GM20431 (cell line): ENCODE results near the gene PPP2R2B.

Experiments used
- in situ Hi-C: fragments of 300-500 bp; cut with MseI, MboI; formaldehyde crosslinking; loops from one replicate; pipeline ENCODE4 v1.15.0; 2020; ENCODE audit warnings: low sequenced_read_pairs; ENCODE audit not compliant: unreplicated experiment

The PPP2R2B gene

DNA sequence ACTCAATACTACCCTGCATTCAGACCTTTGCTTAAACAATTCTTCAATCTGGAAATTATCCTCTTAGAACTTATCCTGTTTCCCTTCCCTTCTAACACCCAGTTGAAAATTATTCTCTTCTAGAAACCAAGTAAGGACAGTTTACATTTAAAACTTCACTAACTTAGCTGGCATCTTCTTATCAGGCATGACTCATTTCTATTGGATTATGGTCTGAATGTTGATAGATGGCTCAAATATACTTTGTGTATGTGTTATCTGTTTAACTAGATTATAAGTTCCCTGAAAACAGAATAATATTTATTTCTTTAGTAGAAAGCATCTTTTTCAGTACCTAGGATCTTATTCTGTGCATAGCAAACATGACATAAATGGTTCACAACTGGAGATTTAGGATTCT, 161.9 kb downstream of the PPP2R2B start:
- in situ Hi-C loops, result no loop called here

DNA sequence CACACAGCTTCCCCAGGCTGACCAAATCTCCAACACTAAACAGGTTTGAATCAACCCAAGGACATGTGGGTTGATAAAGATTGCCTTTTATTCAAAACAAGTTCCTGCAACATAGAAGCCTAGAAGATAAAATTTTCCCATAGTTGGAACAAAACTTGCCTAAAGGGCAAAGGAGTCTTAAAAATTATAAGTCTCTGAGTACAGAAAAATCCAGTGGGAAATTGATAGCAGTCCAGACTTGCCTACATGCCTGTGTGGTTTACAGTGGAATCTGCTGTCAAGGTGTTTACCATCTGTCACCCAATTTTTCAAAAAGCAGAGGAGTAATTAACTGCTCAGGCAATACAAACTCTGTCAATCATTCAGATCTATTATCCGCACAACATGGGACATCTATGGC, 168.2 kb downstream of the PPP2R2B start:
- in situ Hi-C loops, result no loop called here

DNA sequence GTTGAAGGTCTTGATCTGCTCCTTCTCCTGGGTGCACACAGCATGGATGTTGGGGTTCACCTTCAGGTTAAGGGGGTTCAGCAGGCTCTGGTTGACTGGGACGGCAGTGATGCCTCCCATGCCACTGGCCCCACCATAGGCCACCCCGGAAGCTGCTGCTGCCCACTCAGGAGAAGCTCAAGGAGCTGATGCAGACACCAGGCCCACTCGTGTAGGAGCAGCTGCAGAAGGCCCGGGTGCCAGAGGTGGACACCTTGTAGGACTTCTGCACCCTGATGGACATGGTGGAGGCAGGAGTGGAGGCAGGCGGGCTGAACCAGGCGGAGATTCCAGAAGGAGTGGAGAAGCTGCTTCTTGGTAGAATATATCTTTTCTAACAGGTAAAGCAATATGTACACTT, 171.2 kb downstream of the PPP2R2B start:
- in situ Hi-C loops, result no loop called here

DNA sequence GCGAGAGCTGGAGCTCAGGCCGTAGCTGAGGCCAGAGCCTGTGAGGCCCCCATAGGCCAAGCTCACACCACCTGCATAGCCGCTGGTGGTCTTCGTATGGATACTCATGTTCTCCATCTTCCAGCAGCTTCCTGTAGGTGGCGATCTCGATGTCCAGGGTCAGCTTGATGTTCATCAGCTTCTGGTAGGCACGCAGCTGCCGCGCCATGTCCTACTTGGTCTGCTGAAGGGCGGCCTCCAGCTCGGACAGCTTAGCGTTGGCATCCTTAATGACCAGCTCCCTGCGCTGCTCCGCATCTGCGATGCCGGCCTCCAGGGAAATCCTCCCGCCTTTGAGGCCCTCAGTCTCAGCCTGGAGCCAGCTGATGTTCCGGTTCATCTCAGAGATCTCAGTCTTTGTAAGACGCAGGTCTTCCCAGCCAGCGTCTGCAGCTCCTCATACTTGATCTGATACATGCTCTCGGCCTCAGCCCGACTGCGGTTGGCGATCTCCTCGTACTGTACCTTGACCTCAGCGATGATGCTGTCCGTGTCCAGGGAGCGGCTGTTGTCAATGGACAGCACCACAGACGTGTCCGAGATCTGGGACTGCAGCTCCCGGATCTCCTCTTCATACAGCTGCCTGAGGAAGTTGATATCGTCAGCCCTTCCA, 172.1 kb downstream of the PPP2R2B start:
- in situ Hi-C loops, result no loop called here

DNA sequence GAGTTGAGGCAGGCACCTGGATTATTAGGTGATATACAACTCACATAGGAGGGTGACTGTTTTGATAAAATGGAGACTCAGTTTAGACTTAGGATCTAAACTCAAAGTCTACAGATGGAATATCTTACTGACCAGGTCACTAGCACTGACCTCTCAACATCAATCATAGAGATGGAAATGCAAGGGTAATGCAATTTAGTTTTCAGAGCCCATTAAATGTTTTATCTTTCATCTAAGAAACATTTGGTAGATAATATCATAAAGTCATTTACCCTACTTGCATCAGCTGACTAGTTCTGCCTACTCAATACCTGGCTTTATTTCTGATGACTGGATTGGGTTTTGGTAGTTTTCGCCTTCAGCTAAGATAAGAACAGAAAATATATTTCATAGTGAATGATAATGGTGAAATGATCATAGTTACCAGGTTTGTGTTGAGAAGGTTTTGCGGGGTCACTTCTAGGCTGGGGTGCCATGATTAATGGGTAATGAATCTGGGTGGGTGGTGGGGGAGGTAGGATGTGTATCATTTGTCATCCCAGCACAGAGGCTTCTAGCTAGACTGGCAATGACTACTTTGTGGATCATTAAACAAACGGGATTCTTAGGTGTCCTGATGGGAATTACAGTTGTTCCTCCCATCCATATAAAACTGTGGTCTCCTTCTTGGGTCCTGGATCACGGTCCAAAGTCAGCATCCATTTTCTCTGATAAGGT, 173.4 kb downstream of the PPP2R2B start:
- in situ Hi-C loops, result no loop called here

DNA sequence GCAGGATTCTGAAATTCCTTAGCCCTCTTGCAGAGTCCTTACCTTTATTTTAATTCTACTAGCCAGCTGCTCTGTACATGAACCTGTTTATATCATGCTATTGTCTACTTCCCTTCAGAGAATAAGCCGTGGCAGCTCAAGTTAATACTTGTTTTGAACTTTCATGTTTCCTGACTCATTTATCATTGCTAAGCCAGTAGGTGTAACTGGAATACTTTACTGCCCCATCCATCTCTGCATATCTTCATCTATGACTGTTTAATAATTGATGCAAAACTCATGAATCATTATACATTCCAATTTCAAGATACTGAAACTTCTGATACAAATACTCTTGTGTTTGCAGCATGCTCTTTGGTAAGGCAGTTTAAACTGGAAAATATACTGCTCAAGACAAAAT, 174.7 kb downstream of the PPP2R2B start:
- in situ Hi-C loops, result no loop called here

DNA sequence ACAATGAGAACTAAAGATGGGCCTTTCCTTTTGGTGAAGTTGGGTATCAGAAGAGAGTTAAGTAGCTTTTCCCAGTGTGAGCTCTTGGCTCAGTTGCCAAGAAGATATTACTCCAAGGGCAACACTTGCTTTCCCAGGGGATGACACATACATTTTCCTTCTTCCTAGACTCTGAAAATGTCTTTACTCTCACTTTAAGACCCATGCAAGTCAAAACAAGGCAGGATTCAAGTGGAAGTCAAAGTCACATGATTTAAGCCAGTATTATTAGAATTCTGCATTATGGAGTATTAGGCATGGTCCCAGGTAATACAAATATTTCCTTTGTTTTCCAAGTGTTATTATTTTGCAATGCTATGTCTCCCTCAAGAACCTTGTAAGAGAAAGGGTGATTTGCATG, 175.1 kb downstream of the PPP2R2B start:
- in situ Hi-C loops, result no loop called here

DNA sequence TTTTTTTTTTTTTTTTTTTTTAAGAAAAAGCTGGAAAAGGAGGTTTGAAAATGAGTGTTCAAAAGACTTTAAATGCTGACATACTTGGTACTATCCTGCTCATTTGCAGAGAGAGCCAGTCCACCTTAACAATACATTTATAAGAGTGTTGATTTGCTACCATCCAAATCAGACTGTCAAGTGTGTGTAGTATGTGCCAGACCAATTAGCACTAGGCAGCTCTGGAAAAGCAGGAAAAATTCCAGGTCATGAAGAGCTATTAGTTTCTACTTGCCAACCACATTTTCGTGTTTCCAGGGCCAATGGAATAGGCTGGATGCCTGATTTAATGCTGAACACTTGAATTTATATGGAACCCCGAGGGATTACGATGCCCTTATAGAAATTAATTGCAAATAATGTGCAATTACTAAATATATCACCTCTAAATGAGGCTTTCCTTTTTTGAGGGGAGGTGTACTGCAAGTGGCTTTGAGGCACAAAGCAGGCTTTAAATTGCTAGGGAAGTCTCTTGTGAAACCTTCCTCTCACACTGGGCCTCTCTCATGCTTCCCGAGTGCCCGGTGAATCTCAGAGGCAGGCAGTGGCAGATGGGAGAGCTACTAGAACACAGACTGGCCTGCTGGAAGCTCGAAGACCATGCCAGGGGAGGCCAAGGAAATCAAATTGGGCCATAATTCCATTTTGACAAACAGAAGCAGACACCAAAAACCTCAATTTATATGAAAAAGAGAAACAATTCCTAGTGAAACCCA, 178.7 kb downstream of the PPP2R2B start:
- in situ Hi-C loops, result no loop called here

DNA sequence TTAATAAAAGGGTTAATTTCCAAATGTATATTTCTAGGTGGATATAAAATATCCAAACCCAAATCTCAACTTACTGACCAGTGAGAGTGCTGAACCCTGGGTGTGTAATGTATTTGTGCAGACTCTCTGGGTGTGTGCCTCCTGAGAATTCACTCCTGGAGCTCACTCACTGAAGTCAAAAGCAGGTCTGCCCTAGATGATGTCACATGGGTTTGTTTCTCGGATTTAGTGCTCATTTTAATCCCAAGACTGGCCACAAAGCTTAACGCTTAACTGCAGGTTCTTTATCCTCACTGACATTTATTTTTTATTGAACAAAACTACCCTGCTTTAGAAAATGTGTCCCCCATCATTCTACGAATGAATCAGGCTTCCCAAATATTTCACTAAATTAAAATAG, 179.4 kb downstream of the PPP2R2B start:
- in situ Hi-C loops, result no loop called here

DNA sequence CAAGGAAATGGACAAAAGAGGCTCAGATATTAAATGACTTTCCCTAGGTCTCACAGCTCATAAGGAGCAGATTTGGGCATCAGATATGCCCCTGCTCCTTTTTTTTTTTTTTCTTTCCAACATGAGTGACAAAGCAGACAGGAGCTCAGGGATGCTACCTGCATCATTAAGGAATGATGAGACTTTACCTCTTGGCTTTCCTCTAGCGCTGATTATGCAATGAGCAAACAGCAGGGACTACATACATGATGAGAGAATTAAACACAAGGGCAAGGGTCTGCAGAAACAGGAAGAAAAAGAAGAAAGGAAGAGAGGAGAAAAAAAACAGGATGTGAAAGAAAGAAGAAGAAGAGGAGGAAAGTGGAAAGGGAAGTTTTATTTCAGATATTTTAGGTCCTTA, 179.9 kb downstream of the PPP2R2B start:
- in situ Hi-C loops, result no loop called here

DNA sequence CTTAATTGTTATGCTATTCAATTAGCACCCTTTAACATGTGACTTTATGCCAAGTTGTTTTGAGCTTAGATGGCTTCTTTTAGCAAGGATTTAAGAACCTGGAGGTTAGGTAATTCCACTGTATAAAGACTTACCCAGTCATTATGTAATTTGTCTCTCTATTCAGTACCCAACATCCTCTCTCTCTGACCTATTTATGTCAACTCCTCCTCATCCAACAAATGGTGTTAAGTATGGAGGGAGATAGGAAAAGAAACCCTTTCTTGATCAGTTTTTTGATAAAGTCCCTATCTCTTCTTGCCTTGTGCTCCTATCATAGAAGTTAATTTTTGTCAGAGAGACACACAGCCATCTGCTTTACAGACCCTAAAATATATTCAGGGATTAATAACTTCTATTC, 181.3 kb downstream of the PPP2R2B start:
- in situ Hi-C loops, result no loop called here

DNA sequence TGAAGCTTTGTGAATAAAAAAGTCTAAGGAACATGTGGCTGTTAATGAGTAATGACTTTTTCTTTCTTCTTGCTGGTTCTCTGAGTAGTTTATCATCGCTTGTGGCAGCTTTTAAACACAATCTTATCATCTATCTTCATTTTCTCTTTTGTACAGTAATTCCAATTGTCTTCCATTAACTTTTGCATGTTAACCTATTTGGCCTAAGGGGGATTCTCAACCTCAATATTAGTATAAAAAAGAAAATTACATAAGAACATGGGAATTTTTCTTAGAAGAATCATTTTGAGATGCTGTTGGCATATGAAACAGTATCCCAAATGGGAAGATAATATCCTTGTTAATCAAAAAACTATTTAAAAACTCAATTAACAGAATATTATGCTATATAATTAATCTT, 182.9 kb downstream of the PPP2R2B start:
- in situ Hi-C loops, result no loop called here

DNA sequence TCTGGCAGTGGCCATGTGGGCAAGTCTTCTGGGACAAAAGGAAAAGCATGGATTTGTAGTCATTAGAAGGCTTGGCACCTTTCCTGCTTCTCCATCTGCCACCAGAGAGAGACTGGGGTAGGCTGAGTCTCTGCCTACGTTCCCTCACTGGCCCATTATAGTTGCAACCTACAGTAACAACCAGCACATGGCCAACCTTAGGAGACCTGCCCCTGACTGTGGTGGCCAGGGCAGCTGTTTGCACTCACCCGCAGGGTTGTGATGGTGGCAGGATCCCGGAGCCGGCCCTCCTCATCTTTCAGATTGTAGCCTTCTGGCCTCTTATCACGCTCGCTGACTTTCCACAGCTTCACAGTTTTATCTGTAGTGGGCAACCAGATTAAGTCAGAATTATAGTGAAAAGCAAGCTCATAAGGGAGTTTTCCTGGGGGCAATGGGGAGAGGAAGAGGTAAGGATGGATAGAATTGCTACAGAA, 187.6 kb downstream of the PPP2R2B start:
- in situ Hi-C loops, result no loop called here

DNA sequence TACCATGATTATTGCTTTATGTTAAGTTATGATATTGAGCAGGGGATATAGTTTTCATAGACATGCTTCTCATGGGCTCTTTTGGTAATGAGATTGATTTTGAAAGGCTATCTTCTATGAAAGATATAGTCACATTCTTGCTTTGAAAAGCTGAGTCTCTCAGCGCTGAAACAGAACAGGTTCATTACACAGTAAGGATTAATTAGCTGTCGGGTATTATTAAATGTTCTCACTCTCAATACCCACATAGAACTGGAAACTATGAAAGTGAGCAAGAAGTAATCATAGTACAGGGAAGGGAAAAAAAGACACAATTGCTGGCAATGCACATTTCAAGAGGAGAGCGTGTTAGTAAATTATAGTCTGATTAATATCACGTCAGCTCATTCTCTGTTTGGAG, 190.9 kb downstream of the PPP2R2B start:
- in situ Hi-C loops, result no loop called here

DNA sequence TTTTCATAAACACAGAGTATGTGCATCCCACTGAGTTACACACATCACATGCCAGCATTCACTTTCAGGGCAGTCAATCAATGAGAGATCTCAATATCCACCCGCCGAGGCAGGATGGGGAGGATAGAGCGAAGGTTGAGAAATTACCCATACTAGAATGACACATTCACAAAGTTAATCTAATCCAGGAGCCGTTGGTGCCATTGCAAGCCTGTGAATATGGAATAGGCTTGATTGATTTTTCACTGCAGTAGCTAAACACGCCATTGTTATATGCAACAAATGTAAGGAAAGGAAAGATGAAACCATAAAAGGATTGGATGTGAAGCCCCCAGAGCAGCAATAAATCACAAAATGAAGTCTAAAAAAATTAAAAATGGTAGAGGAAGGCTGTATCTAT, 194.7 kb downstream of the PPP2R2B start:
- in situ Hi-C loops, result no loop called here

DNA sequence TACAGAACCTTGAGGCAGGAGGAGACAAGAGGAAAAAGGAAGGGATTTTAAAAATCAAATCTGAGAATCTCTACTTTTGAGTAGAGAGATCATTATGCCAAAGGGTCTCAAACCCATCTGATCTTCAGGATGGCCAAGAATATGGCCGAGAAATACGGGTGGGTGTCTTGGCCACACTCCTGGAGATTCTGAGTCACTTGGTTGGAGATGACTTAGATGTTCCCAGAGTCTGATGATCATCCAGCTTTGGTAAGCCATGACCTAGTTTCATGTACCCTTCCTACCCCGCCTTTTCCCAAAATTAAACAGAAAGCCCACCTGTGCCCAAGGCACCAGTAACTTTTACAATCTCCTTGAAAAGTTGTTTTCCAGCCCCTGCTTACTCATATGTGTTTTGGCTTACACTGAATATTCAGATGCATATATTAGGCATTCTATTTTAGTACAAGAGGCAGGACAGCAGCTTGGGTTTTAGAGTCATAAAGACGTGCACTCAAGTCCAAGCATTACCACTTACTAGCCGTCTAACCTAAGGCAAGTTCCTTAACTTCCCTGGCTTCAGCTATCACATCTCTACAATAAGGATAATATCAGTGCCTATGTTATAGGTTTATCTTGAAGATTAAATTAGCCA, 195.5 kb downstream of the PPP2R2B start:
- in situ Hi-C loops, result no loop called here

DNA sequence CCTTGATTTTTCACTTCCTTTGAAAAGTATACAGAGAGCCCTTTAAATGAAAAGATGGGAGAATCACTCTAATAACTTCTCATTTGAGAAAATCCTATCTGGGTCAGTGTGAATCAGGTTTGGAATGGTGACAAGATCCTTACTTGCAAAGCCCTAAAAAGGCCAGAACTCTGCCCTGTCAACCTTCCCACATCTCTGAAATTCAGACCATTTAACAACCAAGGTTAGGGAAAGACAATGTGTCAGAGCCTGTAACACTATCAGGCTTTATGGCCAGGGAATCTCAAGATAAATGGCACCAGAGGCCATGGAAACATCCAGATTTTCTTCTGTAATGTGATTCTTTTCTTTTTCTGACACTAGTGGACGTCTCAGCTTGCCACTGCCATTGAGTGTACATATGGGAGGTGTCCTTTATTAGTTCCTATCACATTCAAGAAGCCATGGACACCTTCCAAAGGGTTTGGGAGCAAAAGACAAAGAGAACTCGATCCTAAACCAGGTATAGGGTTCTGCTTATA, 196.9 kb downstream of the PPP2R2B start:
- in situ Hi-C loops, result no loop called here

DNA sequence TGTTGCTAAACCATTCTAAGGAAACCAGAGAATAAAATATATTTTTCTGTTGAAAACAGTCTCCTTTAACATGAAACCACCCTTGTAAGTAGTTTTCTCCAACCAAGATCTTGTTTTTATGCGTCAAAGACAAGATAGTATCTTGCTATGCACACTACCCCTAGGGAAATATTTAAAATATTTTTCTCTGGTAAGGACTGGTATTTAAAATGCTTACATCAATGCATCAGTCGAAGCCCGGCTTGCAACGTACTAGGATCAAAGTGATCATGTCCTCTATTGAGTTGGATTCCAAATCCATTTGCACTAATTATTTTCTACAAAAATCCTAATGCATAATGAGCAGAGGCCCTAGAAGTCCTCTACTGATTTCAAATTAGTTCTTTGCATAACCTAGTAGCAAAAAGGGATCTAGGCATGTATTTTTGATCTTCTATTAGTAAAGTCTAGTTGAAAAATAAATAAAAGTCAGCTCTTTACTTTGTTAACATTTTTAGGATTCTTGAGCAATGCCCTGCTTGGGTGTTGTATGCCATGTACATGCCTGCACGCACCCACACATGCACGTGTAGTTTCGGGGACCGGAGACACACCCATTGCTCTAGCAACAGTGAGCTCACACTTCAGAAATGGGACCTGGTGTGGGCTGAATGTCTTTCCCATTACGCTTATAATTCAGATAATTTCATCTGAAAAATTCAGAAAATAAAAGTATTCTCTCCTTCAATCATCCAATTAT, 197.5 kb downstream of the PPP2R2B start:
- in situ Hi-C loops, result no loop called here

DNA sequence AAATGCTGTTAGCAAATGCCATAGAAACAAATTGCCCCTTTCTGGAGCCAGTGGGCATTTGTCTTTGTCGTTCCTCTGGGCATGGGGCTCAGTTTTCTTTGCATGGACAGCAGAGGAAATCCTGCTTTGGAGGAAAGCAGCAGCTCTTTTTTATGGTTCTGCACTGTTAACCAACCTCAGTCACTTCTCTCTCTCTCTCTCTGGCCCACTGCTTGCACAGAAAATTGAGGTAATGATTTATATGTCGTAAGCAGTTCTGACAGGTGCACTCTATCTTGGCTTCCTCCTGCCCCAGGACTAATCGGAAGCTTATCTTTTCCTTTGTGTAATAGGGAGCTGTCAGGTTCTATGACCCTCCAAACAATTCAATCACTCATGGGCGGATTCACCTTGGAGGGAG, 202.9 kb downstream of the PPP2R2B start:
- in situ Hi-C loops, result no loop called here

DNA sequence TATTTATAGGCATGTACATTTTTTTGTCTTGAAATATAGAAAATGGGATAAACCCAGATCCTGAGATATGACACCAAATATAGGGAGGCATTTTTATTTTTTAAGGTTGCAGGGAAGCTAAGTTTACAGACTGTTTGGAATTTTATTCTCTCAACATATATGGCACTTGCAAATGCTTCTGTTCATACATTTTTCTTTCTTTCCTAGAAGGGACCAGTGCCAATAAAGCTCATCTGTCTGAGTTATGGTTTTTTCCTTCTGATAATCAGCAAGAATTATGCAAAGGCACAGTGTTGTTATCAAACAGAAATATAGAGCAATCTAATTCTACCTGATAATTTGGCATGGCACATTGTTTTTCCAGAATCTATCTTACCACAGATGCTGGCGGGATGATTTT, 205.7 kb downstream of the PPP2R2B start:
- in situ Hi-C loops, result loop anchor here (25.0 kb wide), 1 partner anchor 289 kb away; no protein-coding TSS in a partner anchor
